ENCODE data around the gene TNFRSF4.

Gene TNFRSF4

DNA sequence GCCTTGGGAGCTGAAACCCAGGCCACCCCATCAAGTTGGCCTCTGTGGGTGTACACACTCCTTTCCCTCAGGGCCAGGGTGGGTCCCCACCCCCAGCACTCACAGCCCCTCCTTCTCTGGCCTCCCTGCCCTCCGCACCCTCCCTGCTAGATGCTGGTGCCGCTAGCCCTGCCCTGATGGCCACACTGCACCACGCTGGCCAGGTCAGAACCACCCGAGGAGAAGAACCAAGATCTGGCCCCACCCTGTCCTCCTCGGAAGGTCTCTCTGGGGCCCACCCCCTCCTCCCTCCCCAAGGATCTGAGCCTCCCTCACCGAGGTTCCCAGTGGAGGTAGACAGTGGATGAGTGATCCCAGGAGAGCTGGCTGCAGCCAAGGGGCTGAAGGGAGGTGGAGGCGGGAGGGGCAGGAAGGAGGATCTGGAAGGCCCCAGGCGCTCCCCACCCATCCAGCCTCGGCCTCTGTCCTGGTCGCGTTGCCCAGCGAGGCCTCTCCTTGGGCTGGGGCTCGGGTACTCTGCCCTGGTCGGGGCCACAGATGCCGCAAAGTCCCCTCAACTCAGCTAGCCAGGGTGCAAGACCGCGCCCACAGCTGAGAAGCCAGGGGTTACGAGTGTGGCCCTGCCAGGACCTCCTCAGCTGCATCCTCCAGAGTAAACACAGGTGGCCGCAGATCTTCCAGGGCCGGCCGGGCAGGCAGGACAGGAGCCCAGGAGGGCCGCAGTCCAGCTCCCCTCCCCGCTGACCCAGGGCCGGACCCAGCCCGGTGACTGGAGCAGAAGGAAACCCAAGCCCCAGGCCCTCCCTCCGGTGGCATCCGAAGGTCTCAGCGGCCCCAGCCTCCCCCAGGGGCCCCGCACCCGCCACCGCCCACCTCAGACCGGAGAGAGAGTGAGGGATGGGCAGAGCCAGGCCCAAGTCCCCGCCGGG lies 23.3 kb upstream of the TNFRSF4 start:
- TF ChIP-seq, protein P1, sequence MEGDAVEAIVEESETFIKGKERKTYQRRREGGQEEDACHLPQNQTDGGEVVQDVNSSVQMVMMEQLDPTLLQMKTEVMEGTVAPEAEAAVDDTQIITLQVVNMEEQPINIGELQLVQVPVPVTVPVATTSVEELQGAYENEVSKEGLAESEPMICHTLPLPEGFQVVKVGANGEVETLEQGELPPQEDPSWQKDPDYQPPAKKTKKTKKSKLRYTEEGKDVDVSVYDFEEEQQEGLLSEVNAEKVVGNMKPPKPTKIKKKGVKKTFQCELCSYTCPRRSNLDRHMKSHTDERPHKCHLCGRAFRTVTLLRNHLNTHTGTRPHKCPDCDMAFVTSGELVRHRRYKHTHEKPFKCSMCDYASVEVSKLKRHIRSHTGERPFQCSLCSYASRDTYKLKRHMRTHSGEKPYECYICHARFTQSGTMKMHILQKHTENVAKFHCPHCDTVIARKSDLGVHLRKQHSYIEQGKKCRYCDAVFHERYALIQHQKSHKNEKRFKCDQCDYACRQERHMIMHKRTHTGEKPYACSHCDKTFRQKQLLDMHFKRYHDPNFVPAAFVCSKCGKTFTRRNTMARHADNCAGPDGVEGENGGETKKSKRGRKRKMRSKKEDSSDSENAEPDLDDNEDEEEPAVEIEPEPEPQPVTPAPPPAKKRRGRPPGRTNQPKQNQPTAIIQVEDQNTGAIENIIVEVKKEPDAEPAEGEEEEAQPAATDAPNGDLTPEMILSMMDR (IDR thresholded peaks at IDR 0.05; ENCODE audit: low read length, missing control alignments) = no peak
- DNase-seq (ENCODE audit: low read depth) = no peak
- H3K4me3 ChIP-seq (replicated peaks; ENCODE audit: low read depth, low read length) = no peak overlapping the region

DNA sequence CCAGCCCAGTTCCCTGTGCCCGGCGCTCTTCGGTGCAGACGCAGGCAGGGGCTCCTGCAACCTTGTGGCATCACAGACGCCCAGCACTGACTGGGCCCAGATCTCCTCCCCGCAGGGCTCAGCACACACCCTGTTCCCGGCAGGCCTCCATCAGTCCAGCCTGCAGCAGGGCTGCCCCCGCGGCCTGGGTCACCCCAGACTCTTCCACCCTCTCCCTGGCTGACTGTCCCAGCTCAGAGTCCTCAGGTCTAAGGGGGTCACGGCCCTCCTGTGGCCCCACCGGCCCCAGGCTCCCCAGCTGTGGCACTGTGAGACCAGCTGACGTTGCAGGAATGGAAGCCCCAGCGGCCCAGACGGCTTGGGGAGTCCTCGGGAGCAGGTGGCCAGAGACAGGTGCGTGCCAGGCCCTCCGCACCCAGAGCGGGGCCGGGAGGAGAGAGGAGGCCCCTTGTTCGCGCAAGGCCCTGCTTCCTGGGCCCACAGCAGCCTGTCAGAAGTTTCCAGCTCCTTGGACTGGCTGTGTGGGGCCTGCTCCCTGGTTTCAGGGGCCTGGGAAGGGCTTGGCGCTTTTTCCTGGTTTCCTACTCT lies 22.3 kb upstream of the TNFRSF4 start:
- no peak overlapping the region for H3K4me3 ChIP-seq (replicated peaks; ENCODE audit: low read depth, low read length)
- no peak for DNase-seq (ENCODE audit: low read depth)
- TF ChIP-seq, protein P1 (IDR thresholded peaks at IDR 0.05; ENCODE audit: low read length, missing control alignments) = no peak

DNA sequence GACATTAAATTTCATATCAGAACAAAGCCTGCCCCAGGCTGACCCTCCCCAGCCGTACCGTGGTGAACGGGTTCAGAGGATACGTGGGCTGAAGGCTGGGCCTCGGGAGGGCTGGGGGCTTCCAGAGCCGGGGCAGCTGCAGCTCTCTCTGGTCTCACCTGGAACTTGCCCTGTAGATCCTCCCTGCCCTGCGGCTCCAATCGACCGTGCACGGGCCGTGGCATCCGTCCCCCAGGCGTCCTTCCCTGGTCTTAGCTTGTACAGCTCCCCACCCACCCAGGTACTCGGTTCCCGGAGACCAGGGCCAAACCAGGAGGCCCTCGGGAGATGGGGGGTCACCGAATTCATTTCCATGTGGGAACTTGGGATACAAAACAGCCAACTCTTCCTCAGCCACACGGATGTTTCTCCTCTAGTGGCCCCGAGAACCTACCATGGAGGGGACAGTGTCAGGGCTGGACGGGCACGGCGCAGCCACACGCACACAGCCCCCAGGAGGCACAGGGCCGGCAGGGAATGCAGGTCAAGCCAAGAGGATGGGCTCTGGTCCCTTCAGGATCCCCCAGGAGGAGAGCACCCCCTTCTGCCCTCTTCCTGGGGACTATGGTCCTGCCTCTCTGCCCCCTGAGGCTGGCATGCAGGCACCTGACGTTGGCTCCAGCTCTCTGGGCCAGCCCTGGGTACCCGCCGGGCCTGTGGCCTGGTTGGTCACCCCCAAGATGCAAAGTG lies 21.2 kb upstream of the TNFRSF4 start:
- no peak overlapping the region for H3K4me3 ChIP-seq (replicated peaks; ENCODE audit: low read depth, low read length)
- TF ChIP-seq, protein P1 (IDR thresholded peaks at IDR 0.05; ENCODE audit: low read length, missing control alignments) = no peak
- no peak for DNase-seq (ENCODE audit: low read depth)

GRCh38 chr1:1234180-1234808 lies 20.3 kb upstream of the TNFRSF4 start:
- no peak for DNase-seq (ENCODE audit: low read depth)
- H3K4me3 ChIP-seq (replicated peaks; ENCODE audit: low read depth, low read length) = no peak overlapping the region
- TF ChIP-seq, protein P1 (IDR thresholded peaks at IDR 0.05; ENCODE audit: low read length, missing control alignments) = no peak

DNA sequence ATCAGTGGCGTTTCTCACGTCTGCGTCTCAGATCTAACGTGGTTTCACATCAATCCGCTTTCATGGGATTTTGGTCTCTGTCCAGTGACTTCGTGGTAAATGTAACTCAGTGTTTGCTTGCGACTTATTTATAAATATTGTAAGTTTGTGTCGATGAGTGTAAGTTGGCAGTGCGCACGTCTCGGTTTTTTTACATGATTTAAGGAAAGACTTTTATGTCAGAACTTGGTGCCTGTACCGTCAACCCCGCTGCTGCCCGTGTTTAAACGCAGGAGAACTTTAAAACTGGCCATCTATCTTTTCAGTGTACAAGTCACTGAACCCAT lies 19.6 kb upstream of the TNFRSF4 start:
- TF ChIP-seq, protein P1 (IDR thresholded peaks at IDR 0.05; ENCODE audit: low read length, missing control alignments) = no peak
- DNase-seq (ENCODE audit: low read depth) = no peak
- no peak overlapping the region for H3K4me3 ChIP-seq (replicated peaks; ENCODE audit: low read depth, low read length)

- no peak for DNase-seq (ENCODE audit: low read depth)
- no peak overlapping the region for H3K4me3 ChIP-seq (replicated peaks; ENCODE audit: low read depth, low read length)
- TF ChIP-seq, protein P1 (IDR thresholded peaks at IDR 0.05; ENCODE audit: low read length, missing control alignments) = no peak
Observed at GRCh38 chr1:1232796-1233566, 19.0 kb upstream of the TNFRSF4 start.
